Activated CD8-positive, alpha-beta memory T cell treated with anti-CD3 and anti-CD28 coated beads for 24 hours (primary cell): ENCODE data around the gene STAT5A.
"Not testable (repeated sequence)": the region's sequence is repeated elsewhere in the genome, so short reads cannot be mapped to it uniquely, and the experiment has no call there.

Experiments
- DNase-seq: peaks from one replicate; pipeline ENCODE4 v3.0.0-alpha.2; 2020

Gene STAT5A

DNA sequence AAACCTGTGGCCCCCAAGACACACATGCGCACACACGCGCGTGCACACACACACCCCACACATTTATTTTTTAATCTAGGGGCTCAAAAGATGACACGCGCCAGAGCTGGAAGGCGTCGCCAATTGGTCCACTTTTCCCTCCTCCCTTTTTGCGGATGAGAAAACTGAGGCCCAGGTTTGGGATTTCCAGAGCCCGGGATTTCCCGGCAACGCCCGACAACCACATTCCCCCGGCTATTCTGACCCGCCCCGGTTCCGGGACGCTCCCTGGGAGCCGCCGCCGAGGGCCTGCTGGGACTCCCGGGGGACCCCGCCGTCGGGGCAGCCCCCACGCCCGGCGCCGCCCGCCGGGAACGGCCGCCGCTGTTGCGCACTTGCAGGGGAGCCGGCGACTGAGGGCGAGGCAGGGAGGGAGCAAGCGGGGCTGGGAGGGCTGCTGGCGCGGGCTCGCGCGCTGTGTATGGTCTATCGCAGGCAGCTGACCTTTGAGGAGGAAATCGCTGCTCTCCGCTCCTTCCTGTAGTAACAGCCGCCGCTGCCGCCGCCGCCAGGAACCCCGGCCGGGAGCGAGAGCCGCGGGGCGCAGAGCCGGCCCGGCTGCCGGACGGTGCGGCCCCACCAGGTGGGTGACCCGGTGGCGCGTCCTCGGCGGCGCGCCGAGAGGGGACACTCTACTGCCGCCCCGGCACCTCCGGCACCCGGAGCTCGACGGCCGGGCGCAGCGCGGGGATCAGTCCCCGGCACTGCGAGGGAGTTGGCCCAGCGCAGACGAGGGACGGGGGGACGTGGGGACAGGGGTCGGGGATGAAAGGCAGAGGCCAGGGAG lies at the start of gene STAT5A:
STAT5A (plus strand) TSS at position 522 of the 826 bp plus-strand sequence. CDS start 914 bp downstream, outside the sequence.
- peak; percentile 89 for DNase-seq

- DNase-seq = not testable (repeated sequence)
Measured at GRCh38 chr17:42239576-42239975, 48.7 kb upstream of the STAT5A start.

- DNase-seq = no peak
Measured at GRCh38 chr17:42240201-42240600, 48.1 kb upstream of the STAT5A start.

GRCh38 chr17:42240863-42241262 lies 47.4 kb upstream of the STAT5A start:
- DNase-seq = not testable (repeated sequence)

DNA sequence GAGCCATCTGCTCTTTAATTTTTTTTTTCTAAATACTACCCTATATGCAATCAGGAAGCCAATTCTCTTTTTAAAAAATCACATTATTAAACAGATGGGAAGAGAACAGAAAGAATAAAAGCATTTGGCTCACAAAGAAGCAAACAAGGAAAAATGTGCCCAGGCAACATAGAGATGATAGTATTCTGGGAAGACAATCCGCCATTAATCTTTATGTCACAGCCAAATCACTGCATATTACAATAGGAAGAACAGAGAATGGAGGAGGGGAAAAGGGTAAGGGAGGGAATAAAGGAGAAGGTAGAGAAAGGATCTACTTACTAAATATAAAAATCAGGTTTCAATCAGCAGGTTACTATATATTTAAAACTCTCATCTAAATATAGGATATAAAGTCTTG lies 46.4 kb upstream of the STAT5A start:
- no peak for DNase-seq

DNA sequence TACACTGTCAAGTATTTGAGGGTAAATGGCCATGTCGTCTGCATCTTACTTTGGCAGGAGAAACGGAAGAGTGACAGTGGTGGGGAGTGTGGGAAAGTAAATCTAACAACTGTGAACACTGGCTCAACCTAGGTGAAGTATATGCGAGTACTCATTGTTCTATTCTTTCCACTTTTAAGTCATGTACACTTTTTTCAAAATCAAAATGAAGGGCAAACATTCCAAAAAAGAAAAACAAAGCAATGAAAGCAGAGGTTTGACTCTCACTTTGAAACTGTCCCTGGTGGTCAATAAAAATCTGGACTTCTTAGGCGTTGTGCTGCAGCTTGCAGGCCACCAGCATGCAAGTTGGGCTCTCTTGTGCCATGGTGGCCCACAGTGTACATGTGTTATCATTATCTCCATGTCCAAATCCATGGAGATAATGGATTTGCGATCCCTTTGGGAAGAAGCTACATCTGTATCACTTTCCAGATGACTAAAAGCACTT lies 44.8 kb upstream of the STAT5A start:
- no peak for DNase-seq

GRCh38 chr17:42244116-42244515 lies 44.2 kb upstream of the STAT5A start:
- DNase-seq = not testable (repeated sequence)

DNA sequence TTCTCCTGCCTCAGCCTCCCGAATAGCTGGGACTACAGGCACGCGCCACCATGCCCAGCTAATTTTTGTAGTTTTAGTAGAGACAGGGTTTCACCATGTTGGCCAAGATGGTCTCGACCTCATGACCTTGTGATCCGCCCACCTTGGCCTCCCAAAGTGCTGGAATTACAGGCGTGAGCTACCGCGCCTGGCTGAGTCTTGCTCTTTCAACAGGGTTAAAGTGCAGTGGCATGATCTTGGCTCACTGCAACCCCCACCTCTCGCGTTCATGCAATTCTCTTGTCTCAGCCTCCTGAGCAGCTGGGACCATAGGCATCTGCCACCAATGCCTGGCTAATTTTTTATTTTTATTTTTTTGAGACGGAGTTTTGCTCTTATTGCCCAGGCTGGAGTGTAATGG lies 43.1 kb upstream of the STAT5A start:
- not testable (repeated sequence) for DNase-seq

DNA sequence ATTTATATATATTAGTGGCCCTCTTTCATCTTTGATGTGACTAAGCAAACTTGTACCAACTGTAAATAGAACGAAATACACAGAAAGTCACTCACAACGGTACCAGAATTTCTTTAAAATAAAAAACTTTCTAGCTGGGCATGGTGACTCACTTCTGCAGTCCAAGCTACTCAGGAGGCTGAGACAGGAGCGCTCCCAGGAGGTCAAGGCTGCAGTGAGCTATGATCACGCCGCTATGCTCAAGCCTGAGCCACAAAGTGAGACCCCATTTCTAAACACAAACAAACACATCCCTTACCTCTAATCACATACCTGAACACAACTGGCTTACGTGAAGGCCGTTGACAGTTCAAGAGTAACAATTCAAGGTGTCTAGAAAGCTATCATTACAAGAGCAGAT lies 41.8 kb upstream of the STAT5A start:
- DNase-seq = no peak

- DNase-seq = no peak
Measured at GRCh38 chr17:42247734-42248133, 40.6 kb upstream of the STAT5A start.

GRCh38 chr17:42248351-42249179 lies 39.7 kb upstream of the STAT5A start:
- peak; percentile 81 for DNase-seq

DNA sequence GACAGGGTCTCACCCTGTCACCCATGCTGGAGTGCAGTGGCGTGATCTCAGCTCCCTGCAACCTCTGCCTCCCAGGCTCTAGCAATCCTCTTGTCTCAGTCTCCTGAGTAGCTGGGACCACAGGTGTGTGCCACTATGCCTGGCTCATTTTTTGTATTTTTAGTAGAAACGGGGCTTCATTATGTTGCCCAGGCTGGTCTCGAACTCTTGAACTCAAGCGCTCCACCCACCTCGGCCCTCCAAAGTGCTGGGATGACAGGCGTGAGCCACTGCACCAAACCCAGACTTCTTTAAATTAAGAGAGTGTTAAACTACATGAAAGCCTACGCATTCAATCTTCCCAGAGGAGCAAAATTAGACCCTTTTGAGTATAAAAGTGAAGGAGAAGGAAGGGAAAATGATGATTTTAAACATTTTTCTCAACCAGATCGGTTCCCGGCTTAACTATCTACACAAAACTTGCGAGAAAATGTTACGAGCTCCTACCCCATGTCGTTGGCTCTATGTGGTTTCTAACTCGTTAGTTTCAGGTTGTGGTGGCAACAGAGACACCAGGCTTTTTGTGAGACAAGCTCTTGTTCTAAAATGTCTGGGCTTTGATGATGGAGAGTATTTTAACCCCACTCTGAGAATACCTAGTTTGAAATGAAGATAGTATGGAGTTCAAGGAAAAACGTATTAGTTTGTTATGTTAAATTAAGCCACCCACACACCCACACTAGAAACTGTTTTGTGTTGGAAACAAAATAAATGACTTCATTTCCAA lies 38.4 kb upstream of the STAT5A start:
- DNase-seq = no peak

- DNase-seq = no peak
Measured at GRCh38 chr17:42251115-42251514, 37.2 kb upstream of the STAT5A start.

DNA sequence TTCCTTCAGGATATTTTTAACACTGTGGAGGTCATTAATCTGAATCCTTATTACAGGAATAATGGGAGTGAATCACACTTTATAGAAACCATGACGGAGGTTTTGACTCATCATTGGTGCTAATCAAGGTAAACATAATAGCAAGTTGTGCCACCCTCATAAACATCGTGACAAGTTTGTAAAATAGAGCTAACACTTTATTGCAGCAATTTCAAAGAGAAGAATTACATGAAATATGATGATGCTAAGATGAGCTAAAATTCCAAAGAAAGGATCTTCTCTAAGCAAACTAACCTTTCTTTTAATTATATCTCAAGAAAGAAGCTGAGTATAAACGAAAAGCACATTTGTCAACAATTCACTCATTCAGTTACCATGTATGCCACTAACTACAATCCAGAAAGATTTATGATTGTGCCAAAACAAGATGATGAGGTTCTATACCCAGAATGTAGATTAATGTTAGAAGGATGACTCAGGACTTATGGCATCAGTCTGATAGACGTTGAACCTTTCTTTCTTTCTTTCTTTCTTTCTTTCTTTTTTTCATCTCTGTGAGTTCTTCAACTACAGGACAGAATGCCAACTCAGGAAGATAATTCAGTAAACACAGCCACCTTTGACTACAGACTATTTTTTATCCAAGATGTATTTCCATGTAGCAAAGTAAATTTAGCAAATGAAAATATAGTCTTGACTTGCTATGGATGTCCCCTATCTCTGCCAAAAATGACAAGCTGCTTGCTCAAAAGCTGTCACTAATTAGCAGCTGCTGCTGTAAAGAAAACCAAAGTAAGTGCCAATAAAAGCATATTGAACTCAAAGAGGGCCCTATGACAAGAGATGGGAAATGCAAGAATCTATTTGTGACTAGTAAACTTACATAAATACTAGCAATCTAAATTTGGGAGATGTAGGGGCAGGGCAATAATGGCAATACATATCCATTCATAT lies 35.4 kb upstream of the STAT5A start:
- no peak for DNase-seq

GRCh38 chr17:42253578-42253977 lies 34.7 kb upstream of the STAT5A start:
- no peak for DNase-seq

GRCh38 chr17:42255445-42255844 lies 32.9 kb upstream of the STAT5A start:
- no peak for DNase-seq

DNA sequence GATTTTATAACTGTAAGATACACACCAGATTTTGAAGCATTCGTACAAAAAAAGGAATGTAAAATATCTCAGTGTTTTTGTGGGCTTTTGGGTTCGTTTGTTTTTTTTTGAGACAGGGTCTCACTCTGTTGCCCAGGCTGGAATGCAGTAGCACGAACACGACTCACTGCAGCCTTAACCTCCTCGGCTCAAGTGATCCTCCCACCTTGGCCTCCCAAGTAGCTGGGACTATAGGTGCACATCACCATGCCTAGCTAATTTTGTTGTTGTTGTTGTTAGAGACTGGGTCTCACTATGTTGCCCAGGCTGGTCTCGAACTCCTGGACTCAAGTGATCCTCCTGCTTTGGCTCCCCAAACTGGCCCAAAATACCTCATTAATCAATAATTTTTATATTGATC lies 28.0 kb upstream of the STAT5A start:
- DNase-seq = no peak

DNA sequence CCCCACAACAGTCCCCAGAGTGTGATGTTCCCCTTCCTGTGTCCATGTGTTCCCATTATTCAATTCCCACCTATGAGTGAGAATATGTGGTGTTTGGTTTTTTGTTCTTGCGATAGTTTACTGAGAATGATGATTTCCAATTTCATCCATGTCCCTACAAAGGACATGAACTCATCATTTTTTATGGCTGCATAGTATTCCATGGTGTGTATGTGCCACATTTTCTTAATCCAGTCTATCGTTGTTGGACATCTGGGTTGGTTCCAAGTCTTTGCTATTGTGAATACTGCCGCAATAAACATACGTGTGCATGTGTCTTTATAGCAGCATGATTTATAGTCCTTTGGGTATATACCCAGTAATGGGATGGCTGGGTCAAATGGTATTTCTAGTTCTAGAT lies 23.9 kb upstream of the STAT5A start:
- not testable (repeated sequence) for DNase-seq

- DNase-seq = no peak
Measured at GRCh38 chr17:42266462-42266861, 21.8 kb upstream of the STAT5A start.

DNA sequence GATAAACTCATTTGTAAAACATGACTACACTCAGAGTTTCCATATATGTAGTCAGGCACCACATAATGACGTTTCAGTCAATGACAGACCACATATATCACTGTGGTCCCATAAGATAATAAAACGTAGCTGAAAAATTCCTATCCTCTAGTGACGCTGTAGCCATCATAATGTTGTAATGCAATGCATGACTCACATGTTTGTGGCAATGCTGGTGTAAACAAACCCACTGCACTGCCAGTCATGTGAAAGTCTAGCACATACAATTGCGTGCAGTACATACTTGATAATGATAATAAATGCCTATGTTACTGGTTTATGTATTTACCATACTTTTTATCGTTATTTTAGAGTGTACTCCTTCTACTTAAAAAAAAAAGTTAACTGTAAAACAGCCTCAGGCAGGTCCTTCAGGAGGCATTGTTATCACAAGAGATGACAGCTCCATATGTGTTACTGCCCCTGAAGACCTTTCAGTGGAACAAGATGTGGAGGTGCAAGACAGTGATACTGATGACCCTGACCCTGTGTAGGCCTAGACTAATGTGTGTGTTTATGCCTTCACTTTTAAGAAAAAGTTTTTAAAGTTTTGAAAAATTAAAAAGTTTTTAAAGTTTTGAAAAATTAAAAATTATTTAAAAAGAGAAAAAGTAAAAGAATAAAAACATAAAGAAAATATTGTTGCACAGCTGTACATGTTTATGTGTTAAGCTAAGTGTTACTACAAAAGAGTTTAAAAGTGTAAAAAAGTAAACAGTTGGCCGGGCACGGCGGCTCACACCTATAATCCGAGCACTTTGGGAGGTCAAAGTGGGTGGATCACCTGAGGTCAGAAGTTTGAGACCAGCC lies 21.2 kb upstream of the STAT5A start:
- DNase-seq = no peak

GRCh38 chr17:42268236-42268635 lies 20.1 kb upstream of the STAT5A start:
- DNase-seq = no peak
